ENCODE data around the gene PIP4K2B. TPM values are rescaled to one million over a fixed set of nuclear protein-coding genes. Genes with fewer than 3 reads are reported as not detected.

Gene PIP4K2B
- total RNA-seq (10 to 100 TPM in 5 of 6 donors, 1 to 10 TPM in 1; 9.0 to 22.2 (median 11.7) TPM), polyA plus RNA-seq (10 to 100 TPM; 14.2 to 17.0 TPM)

- H3K4me1 ChIP-seq: peaks cover 6 to 29% (median 16%) of the 10 kb centered on the region in 3 donors
- ATAC-seq (peak; percentile 93 to 97 (median 94)), FAIRE-seq (no peak), DNase-seq (peak; percentile 91 to 98 (median 96))
- H3K27me3 ChIP-seq: no peaks in the 10 kb centered on the region
- H3K4me3 ChIP-seq: peak within 1 kb of the TSS; percentile 87 to 90 (median 89)
- peak within 1 kb of the TSS; percentile 97 to 100 (median 100) for H3K27ac ChIP-seq
- H3K36me3 ChIP-seq: peaks cover 0 to 29% (median 6%) of the 10 kb centered on the region in 3 donors
- no peaks in the 10 kb centered on the region for H3K9me3 ChIP-seq
- intact Hi-C loops (cut with DNase I): no loop called here
- TF ChIP-seq, protein P1, sequence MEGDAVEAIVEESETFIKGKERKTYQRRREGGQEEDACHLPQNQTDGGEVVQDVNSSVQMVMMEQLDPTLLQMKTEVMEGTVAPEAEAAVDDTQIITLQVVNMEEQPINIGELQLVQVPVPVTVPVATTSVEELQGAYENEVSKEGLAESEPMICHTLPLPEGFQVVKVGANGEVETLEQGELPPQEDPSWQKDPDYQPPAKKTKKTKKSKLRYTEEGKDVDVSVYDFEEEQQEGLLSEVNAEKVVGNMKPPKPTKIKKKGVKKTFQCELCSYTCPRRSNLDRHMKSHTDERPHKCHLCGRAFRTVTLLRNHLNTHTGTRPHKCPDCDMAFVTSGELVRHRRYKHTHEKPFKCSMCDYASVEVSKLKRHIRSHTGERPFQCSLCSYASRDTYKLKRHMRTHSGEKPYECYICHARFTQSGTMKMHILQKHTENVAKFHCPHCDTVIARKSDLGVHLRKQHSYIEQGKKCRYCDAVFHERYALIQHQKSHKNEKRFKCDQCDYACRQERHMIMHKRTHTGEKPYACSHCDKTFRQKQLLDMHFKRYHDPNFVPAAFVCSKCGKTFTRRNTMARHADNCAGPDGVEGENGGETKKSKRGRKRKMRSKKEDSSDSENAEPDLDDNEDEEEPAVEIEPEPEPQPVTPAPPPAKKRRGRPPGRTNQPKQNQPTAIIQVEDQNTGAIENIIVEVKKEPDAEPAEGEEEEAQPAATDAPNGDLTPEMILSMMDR (IDR thresholded peaks at IDR 0.05): no peak
- 1 to 3% methylated on average over 24 to 72 of the region's 76 CpGs for WGBS, 2 donors
Observed at GRCh38 chr17:38799501-38800236, at the start of gene PIP4K2B. TSS of gene PIP4K2B (minus strand) at chr17:38799556. CDS start at chr17:38799424, 132 bp downstream.

DNA sequence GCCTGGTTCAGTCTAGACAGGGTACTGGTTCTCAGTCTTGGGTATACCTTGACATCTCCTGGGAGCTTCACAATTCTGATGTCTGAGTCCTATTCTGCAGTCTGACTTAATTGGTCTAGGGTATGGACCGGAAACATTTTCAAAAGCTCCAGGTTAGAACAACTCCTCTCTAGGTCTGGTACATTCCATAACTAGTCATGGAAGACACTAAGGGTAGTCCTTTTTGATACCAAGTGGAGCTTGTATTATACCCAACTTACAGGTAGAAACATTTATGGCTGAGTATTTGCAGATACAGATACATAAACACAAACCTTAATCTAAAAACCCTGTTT, 49.2 kb upstream of the PIP4K2B start:
- Histone ChIP-seq H3K4me1 (peaks cover 10 to 16% (median 14%) of the 10 kb centered on the region in 3 donors), H3K36me3 (peaks cover 0 to 22% (median 7%) of the 10 kb centered on the region in 3 donors), H3K9me3 (no peaks in the 10 kb centered on the region), H3K4me3 (no peak overlapping the region), H3K27ac (no peak overlapping the region), H3K27me3 (no peaks in the 10 kb centered on the region)
- TF ChIP-seq, protein P1 (IDR thresholded peaks at IDR 0.05): no peak
- WGBS, 2 donors: 89 to 97% methylated on average over 1 of the region's 1 CpG
- ATAC-seq (no peak), FAIRE-seq (no peak), DNase-seq (no peak)
- intact Hi-C loops (cut with DNase I): no loop called here

- intact Hi-C loops (cut with DNase I): no loop called here
- Histone ChIP-seq H3K4me1 (no peaks in the 10 kb centered on the region), H3K27me3 (no peaks in the 10 kb centered on the region), H3K9me3 (no peaks in the 10 kb centered on the region), H3K27ac (no peak overlapping the region), H3K4me3 (no peak overlapping the region), H3K36me3 (peaks cover 0 to 14% (median under 1%) of the 10 kb centered on the region in 3 donors)
- DNase-seq (peak in 2 of 6 donors; percentile 56 to 67), ATAC-seq (peak in 1 of 4 donors; percentile 15), FAIRE-seq (no peak)
- TF ChIP-seq, protein P1 (IDR thresholded peaks at IDR 0.05): no peak
- WGBS, 2 donors: 68 to 72% methylated on average over 13 of the region's 13 CpGs
Observed at GRCh38 chr17:38844261-38844757, 45.0 kb upstream of the PIP4K2B start.

DNA sequence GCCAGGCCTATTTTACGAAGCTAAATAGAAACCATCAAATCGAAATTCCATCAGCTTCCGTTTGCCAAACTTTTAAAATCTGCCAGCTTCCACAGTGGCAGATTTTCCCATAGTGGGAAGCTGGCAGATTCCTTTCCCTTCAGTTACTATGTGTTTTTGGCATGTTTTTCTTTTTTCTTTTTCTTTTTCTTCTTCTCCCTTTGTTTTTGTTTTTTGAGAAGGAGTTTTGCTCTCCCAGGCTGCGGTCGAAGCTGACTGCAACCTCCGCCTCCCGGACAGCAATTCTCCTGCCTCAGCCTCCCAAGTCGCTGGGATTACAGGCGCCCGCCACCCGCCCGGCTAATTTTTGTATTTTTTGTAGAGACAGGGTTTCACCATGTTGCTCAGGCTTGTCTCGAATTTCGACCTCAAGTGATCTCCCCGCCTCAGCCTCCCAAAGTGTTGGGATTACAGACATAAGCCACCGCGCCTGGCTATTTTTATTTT, 26.4 kb upstream of the PIP4K2B start:
- TF ChIP-seq, protein P1 (IDR thresholded peaks at IDR 0.05): no peak
- H3K4me1 ChIP-seq: peaks cover 0 to 12% (median 5%) of the 10 kb centered on the region in 3 donors
- no peaks in the 10 kb centered on the region for H3K27me3 ChIP-seq
- H3K36me3 ChIP-seq: peaks cover 0 to 6% (median 0%) of the 10 kb centered on the region in 3 donors
- no peak for FAIRE-seq
- H3K4me3 ChIP-seq: peak overlapping the region in 3 of 4 donors; percentile 67 to 86 (median 75)
- H3K27ac ChIP-seq: peak overlapping the region; percentile 92 to 98 (median 96)
- ATAC-seq: no peak
- H3K9me3 ChIP-seq: no peaks in the 10 kb centered on the region
- intact Hi-C loops (cut with DNase I): no loop called here
- 81 to 84% methylated on average over 17 of the region's 17 CpGs for WGBS, 2 donors
- peak in 1 of 6 donors; percentile 21 for DNase-seq

Data from pancreas (tissue), 10 donors.